ENCODE measurements around the gene PITPNM2.

PITPNM2 gene

DNA sequence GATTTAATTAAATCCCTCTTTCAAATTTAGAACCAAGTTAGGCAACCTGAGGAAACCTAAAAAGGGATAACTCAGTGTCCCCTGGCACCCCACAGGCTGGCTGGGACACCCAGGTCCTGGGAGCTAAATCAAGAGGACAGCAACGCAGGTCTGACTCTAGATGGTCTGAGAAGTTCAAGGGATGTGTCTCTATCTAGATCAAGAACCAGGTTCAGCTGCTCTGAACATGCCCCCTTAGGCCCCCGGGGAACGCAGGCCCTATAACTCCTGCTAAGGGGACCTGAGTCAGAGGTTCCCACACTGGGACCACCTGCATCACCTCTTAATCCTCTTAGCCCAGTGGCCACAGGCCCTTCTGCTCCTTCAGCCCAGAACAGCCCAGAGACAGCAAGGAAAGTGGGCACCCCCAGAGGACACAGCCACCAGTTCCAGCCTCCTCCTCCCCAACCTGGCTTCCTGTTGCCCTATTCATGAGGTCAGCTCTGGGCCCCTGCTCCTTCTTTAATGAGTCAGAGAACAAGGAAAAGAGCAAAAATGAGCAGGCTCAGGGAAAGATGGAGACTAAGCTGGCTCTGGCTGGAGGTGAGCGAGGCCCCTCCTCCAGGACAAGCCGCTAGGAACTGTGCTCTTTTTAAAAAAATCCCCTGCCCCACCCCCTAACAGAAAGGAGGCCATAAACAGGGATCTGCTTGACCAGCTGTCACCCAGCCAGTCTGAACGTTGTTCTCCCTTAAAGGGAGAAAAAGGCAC, 10.8 kb downstream of the PITPNM2 start:
- H3K4me3 Mint-ChIP-seq = no peak overlapping the region
- H3K9me3 Mint-ChIP-seq = no peaks in the 10 kb centered on the region
- peaks cover 10% of the 10 kb centered on the region for H3K4me1 Mint-ChIP-seq (ENCODE audit: low read depth)
- H3K27me3 Mint-ChIP-seq (ENCODE audit: low read depth) = no peaks in the 10 kb centered on the region
- peak overlapping the region; percentile 36 for H3K27ac Mint-ChIP-seq
- peaks cover 2% of the 10 kb centered on the region for H3K36me3 Mint-ChIP-seq (ENCODE audit: low read depth)

DNA sequence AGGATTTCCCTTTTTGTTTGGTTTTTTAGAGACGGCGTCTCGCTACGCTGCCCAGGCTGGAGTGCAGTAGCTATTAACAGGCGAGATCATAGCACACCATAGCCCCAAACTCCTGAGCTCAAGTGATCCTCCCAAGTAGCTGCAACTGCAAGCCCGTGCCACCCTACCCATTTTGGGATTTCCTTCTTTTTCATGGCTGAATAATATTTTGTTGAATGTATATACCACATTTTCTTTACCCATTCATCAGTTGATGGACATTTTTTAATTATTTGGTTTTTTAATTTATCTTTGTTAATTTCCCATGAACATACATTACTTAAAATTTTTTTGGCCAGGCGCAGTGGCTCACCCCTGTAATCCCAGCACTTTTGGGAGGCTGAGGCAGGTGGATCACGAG, 15.2 kb downstream of the PITPNM2 start:
- no peak overlapping the region for H3K27ac Mint-ChIP-seq
- H3K9me3 Mint-ChIP-seq = no peaks in the 10 kb centered on the region
- no peak overlapping the region for H3K4me3 Mint-ChIP-seq
- peaks cover 28% of the 10 kb centered on the region for H3K4me1 Mint-ChIP-seq (ENCODE audit: low read depth)
- peaks cover 1% of the 10 kb centered on the region for H3K36me3 Mint-ChIP-seq (ENCODE audit: low read depth)
- H3K27me3 Mint-ChIP-seq (ENCODE audit: low read depth) = no peaks in the 10 kb centered on the region

DNA sequence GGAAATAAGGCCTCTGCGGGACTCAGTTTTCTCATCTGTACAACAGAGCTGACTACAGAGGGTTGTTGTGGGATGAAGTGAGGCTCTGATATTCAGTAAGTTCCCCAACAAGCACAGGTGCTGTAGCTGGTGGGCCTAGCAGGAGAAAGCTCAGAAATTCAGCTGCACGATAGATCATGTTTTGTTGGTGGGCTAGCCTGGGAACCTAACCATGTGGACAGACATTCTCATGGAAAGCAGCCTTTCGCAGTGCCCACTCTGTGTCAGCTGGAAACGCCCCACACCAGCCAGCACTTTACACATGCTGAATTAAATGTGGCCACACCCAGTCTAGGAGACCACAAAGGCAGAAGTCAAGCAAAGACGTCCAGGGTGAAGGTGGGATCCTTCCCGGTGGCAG, 16.1 kb downstream of the PITPNM2 start:
- Mint-ChIP-seq H3K4me3 (no peak overlapping the region), H3K9me3 (no peaks in the 10 kb centered on the region), H3K36me3 (ENCODE audit: low read depth) (peaks cover 1% of the 10 kb centered on the region), H3K27me3 (ENCODE audit: low read depth) (no peaks in the 10 kb centered on the region), H3K4me1 (ENCODE audit: low read depth) (peaks cover 26% of the 10 kb centered on the region), H3K27ac (no peak overlapping the region)

DNA sequence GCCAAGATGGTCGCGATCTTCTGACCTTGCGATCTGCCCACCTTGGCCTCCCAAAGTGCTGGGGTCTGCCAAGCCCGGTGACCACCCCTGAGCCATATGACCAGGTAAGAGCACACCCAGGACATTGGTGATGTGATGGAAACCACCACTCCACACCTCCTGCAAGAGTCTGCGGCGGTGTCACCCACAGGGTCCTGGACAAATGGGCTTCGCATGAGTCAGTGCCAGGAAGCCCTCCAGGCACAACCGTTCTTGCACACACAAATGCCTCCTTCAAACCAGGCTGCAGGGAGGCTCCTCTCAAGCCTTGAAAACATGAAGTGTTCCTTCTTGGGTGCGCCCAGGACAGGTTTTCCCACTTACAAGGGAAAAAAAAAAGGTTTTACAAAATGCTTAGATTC, 16.6 kb downstream of the PITPNM2 start:
- no peaks in the 10 kb centered on the region for H3K9me3 Mint-ChIP-seq
- H3K27ac Mint-ChIP-seq = no peak overlapping the region
- no peak overlapping the region for H3K4me3 Mint-ChIP-seq
- H3K27me3 Mint-ChIP-seq (ENCODE audit: low read depth) = no peaks in the 10 kb centered on the region
- H3K36me3 Mint-ChIP-seq (ENCODE audit: low read depth) = peaks cover 1% of the 10 kb centered on the region
- H3K4me1 Mint-ChIP-seq (ENCODE audit: low read depth) = peaks cover 22% of the 10 kb centered on the region

DNA sequence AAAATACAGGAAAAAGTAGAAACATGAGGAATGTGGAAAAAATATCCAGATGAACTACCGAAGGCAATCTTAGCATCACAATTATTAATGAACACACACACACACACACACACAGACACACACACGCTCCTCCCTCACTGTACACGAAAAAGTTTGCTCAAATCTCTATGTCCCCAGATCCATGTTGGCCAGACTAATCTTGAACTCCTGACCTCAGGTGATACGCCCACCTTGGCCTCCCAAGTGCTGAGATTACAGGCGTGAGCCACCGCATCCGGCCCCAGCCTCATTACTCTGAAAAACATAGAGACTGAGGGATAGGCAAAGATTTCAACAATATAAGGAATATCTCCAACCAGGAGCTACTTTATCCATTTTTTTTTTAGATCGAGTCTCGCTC, 17.2 kb downstream of the PITPNM2 start:
- Mint-ChIP-seq H3K27me3 (ENCODE audit: low read depth) (no peaks in the 10 kb centered on the region), H3K4me1 (ENCODE audit: low read depth) (peaks cover 22% of the 10 kb centered on the region), H3K4me3 (no peak overlapping the region), H3K27ac (no peak overlapping the region), H3K9me3 (no peaks in the 10 kb centered on the region), H3K36me3 (ENCODE audit: low read depth) (peaks cover 1% of the 10 kb centered on the region)

DNA sequence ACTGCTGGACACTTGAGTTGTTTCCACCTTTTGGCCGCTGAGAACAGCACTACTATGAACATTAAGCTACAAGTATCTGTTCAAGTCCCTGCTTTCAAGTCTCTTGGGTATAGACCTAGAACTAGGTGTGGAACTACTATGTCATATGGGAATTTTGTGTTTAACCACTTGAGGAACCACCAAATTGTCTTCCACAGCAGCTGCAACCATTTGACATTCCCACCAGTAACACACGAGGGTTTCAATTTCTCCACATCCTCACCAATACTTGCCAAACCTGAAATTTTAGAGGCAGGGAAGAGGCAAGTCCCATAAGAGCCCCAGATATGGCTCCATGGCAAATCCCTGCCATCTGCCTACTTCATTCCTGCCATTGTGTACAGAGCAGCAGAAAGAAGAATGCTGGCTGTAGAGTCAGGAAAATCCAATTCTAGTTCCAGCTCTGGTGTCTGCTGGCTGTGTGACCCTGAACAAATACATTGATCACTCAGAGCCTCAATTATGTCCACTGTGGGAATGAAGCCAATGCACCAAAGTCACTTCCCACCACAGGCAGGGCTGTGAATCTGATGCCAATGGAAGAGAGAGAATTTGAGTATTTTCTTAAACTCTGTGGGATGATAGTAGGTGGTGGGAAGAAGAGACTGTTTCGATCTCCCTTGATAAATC, 17.8 kb downstream of the PITPNM2 start:
- H3K9me3 Mint-ChIP-seq = no peaks in the 10 kb centered on the region
- peaks cover 22% of the 10 kb centered on the region for H3K4me1 Mint-ChIP-seq (ENCODE audit: low read depth)
- peaks cover 1% of the 10 kb centered on the region for H3K36me3 Mint-ChIP-seq (ENCODE audit: low read depth)
- no peak overlapping the region for H3K27ac Mint-ChIP-seq
- no peak overlapping the region for H3K4me3 Mint-ChIP-seq
- H3K27me3 Mint-ChIP-seq (ENCODE audit: low read depth) = no peaks in the 10 kb centered on the region

DNA sequence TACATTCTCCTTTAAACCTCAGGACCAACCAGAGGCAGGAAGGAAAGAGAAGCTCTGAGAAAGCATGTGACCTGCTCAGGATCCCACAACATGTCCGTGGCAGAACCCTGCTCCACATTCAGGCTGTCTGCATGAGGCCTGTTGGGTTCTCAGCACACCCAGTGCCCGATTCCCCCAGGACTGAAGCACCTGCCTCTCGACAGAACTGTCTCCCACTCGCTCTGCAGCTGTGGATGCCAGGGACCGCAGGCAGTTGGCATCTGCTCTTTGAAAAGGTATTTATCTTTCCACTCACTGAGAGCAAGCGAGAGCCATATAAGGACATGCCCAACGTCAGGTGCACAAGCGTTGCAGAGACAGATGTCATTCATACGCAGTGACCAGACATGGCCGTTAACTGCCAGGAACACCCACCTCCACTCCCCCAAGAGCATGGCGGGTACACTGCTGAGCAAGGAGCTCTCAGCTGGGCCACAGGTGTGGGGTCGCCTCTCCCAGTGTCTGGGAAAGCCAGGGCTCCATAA, 18.9 kb downstream of the PITPNM2 start:
- H3K27me3 Mint-ChIP-seq (ENCODE audit: low read depth) = no peaks in the 10 kb centered on the region
- peak overlapping the region; percentile 88 for H3K27ac Mint-ChIP-seq
- peak overlapping the region; percentile 63 for H3K4me3 Mint-ChIP-seq
- H3K9me3 Mint-ChIP-seq = no peaks in the 10 kb centered on the region
- H3K4me1 Mint-ChIP-seq (ENCODE audit: low read depth) = peaks cover 22% of the 10 kb centered on the region
- H3K36me3 Mint-ChIP-seq (ENCODE audit: low read depth) = peaks cover 1% of the 10 kb centered on the region

DNA sequence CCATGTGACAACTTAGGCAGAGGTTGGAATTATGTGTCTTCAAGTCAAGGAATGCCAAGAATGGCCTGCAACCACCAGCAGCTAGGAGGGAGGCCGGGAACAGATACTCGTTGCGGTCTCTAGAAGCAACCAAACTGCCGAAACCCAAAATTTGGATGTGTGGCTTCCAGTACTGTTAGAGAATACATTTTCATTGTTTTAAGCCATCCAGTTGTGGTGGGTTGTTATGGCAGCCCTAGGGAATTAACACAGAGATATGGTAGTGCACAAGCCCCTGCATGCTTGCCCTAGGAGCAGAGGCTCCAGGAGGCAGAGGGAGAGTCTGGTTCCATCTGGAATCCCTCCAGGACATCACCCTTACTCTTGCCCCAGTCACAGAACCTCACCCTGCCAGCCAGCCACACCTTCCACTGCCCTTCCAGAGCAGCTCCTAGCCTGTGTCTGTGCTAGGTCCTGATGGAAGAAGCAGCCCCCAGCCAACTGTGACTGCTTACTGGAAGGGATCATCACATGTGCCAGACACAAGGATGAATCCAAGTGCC, 19.5 kb downstream of the PITPNM2 start:
- peak overlapping the region; percentile 63 for H3K4me3 Mint-ChIP-seq

DNA sequence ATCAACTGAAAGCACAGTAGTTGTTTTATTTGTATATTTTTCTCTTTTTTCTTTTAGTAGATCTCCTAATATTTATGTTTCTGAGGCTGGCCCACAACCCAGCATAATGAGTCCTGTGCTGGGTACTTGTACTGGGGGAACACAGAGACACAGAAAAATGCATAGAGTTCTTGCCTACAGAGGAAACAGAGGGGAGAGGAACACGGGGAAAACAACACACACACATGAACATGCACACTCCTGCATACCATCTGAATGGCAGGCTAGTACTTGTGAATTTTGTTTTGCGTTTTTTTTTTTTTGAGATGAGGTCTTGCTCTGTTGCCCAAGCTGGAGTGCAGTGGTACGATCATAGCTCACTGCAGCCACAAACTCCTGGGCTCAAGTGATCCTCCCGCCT, 21.3 kb downstream of the PITPNM2 start:
- no peak overlapping the region for H3K4me3 Mint-ChIP-seq
- H3K9me3 Mint-ChIP-seq = no peaks in the 10 kb centered on the region
- H3K36me3 Mint-ChIP-seq (ENCODE audit: low read depth) = peaks cover 3% of the 10 kb centered on the region
- H3K4me1 Mint-ChIP-seq (ENCODE audit: low read depth) = peaks cover 20% of the 10 kb centered on the region
- H3K27ac Mint-ChIP-seq = no peak overlapping the region
- H3K27me3 Mint-ChIP-seq (ENCODE audit: low read depth) = no peaks in the 10 kb centered on the region

More for the DNA sequence above, 19.5 kb downstream of the PITPNM2 start:
- H3K9me3 Mint-ChIP-seq = no peaks in the 10 kb centered on the region
- peaks cover 2% of the 10 kb centered on the region for H3K36me3 Mint-ChIP-seq (ENCODE audit: low read depth)
- peak overlapping the region; percentile 88 for H3K27ac Mint-ChIP-seq
- peaks cover 22% of the 10 kb centered on the region for H3K4me1 Mint-ChIP-seq (ENCODE audit: low read depth)
- H3K27me3 Mint-ChIP-seq (ENCODE audit: low read depth) = no peaks in the 10 kb centered on the region

DNA sequence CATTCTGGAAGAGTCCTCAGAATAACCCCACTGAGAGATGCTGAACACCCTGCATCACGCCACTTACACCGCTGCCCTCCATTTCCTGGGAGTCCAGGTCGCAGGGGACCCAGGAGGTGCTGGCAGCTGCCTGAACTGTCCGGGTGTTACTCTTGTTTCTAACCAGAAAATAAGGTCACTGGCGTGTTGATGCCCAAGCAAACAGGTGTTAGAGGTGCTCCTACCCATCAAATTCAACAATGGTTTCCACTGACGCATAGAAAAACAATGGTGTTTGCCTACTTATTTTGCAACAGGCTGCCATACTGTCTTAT, 23.8 kb downstream of the PITPNM2 start:
- peaks cover 1% of the 10 kb centered on the region for H3K36me3 Mint-ChIP-seq (ENCODE audit: low read depth)
- H3K27me3 Mint-ChIP-seq (ENCODE audit: low read depth) = no peaks in the 10 kb centered on the region
- no peak overlapping the region for H3K4me3 Mint-ChIP-seq
- no peak overlapping the region for H3K27ac Mint-ChIP-seq
- no peaks in the 10 kb centered on the region for H3K9me3 Mint-ChIP-seq
- peaks cover 25% of the 10 kb centered on the region for H3K4me1 Mint-ChIP-seq (ENCODE audit: low read depth)

DNA sequence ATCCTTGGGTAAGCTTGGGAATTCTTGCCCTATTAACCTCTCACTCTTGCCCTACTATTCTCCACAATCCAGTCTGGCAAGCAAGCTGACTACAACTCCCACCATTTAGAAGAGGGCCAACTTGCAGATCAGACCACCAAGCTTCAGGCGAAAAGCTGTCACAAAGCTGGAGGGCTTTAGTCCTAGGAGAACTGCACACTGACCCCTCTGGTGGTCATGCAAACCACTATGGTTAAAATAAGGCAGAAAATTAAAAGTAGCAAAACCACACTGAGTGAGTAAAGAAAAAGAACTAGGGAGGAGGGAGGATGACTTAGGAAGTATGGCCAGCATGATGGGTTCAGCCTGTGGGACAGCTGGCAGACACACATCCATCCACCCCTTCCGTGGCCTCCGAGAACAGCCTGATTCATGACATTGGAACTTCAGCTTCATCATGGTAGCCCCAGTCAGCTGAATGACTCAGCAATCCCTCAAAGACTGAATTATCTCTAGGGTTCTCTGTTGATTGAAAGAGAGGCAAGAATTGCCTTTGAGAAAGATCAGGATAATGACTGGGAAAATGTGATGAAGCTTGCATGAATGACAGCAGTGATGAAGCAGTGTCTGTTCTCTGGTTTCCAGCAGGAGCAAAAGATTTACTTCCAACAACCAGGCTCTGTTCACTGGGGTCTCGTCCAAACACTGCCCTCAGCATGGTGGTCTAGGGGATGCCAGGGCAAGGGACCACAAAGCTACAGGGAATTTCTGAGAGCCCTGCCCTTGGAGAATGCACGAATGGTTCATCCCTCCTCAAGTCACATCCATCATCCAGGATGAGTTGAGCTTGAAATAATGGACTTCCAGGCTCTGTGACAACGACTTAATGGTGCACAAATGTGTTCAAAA, 24.4 kb downstream of the PITPNM2 start:
- Mint-ChIP-seq H3K4me1 (ENCODE audit: low read depth) (peaks cover 25% of the 10 kb centered on the region), H3K4me3 (no peak overlapping the region), H3K36me3 (ENCODE audit: low read depth) (peaks cover 1% of the 10 kb centered on the region), H3K27ac (no peak overlapping the region), H3K27me3 (ENCODE audit: low read depth) (no peaks in the 10 kb centered on the region), H3K9me3 (no peaks in the 10 kb centered on the region)

DNA sequence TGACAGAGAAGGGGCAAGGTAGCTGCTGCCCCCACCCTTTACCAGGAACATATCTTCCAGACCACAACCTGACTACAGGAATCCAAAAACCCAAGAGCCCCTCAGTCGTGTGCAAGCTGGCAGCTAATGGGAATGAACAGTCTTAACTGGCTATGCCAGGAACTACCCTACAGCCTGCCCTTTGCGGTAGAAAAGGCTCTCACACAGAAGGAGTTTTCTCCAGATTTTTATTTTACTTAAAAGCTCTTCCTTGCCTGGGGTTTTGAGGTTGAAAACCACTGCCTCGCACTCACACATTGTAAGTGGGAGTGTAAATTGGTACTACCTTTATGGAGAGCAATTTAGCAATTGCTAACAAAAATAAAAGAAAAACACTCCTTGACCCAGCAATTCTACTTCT, 28.3 kb downstream of the PITPNM2 start:
- no peaks in the 10 kb centered on the region for H3K27me3 Mint-ChIP-seq (ENCODE audit: low read depth)
- peak overlapping the region; percentile 92 for H3K27ac Mint-ChIP-seq
- no peaks in the 10 kb centered on the region for H3K9me3 Mint-ChIP-seq
- H3K36me3 Mint-ChIP-seq (ENCODE audit: low read depth) = peaks cover 5% of the 10 kb centered on the region
- H3K4me3 Mint-ChIP-seq = peak overlapping the region; percentile 65
- H3K4me1 Mint-ChIP-seq (ENCODE audit: low read depth) = peaks cover 41% of the 10 kb centered on the region

DNA sequence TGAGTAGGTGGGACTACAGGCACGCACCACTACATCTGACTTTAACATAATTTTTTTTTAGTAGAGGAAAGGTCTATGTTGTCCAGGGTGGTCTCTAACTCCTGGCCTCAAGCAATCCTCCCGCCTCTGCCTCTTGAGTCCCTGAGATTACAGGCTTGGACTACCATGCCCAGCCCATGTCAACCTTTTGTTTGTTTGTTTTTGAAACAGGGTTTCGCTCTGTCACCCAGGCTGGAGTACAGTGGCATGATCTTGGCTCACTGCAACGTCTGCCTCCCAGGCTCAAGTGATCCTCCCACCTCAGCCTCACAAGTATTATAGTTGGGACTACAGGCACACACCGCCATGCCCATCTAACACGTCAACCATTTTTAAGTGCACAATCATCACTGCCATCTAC, 29.2 kb downstream of the PITPNM2 start:
- peak overlapping the region; percentile 65 for H3K4me3 Mint-ChIP-seq
- H3K36me3 Mint-ChIP-seq (ENCODE audit: low read depth) = peaks cover 5% of the 10 kb centered on the region
- peak overlapping the region; percentile 92 for H3K27ac Mint-ChIP-seq
- no peaks in the 10 kb centered on the region for H3K27me3 Mint-ChIP-seq (ENCODE audit: low read depth)
- H3K9me3 Mint-ChIP-seq = no peaks in the 10 kb centered on the region
- peaks cover 41% of the 10 kb centered on the region for H3K4me1 Mint-ChIP-seq (ENCODE audit: low read depth)

DNA sequence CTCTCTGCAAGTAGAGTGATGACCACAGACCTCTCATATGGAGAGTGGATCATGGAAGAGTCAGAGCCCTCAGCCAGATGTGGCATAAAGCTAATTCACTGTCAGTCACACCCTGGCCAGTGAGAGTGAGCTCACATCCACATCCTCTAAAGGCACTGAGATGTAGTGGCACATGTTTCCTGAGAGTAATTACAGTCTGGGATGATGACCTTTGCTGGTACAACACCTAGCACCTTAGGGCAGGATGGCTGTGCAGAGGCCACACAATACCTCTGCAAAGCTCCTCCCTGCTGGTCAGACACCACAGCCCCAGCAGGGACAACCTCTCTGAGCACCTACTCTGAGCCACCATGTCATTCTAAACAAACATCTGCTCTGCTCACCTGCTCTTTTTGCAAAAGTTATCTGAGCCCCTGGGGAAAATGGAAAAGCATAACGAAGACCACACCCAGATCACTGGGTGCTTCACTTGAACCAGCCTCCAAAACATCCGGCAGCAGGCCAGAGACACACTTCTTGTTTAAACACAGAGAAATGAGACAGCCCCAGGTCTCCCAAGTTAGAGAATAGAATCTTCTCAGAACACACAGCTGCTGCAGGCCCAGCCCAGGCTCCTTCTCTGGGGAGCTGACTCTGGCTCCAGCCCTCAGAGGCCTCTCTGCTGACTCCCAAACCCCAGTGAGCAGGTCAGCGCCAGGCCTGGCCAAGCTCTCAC, 30.3 kb downstream of the PITPNM2 start:
- H3K36me3 Mint-ChIP-seq (ENCODE audit: low read depth) = peaks cover 4% of the 10 kb centered on the region
- no peaks in the 10 kb centered on the region for H3K27me3 Mint-ChIP-seq (ENCODE audit: low read depth)
- no peaks in the 10 kb centered on the region for H3K9me3 Mint-ChIP-seq
- peak overlapping the region; percentile 53 for H3K4me3 Mint-ChIP-seq
- peaks cover 49% of the 10 kb centered on the region for H3K4me1 Mint-ChIP-seq (ENCODE audit: low read depth)
- H3K27ac Mint-ChIP-seq = peak overlapping the region; percentile 92

Data from T-helper 1 cell treated with Interleukin-12 subunit alpha and Interleukin-12 subunit beta and Interleukin-4 antibody, amounts not matched to agents 30 μg/mL and 1 μg/mL, for 36 hours (primary cell).